NCI-H226 (cell line): ENCODE data around the gene DCDC1.

Experiments used
- DNase-seq: peaks from one replicate; pipeline ENCODE4 v3.0.0-alpha.2; 2015

The DCDC1 gene

DNA sequence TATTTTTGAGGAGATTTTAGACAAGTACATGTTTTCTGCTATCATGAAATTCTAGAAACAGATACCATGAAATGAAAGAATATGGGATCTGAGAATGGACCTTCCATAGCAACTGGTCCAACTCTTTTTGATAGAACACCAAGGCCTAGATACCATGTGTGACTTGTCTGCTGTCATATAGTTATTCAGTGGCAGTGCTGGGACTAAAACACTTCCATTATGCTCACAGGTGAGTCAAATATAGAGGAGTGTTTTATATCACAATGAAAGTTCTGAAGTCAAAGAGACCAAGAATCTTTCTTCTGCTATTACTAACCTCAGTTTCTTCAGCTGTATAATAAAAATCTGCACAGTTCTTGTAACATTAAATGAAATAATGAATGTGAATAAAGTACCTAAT is 276.9 kb downstream of the DCDC1 start:
- no peak for DNase-seq

- DNase-seq = no peak
These were observed 280.4 kb downstream of the DCDC1 start for GRCh38 chr11:31089117-31089516.

- DNase-seq = no peak
These were observed 299.9 kb downstream of the DCDC1 start for GRCh38 chr11:31069447-31070205.

- no peak for DNase-seq
These were observed 308.7 kb downstream of the DCDC1 start for GRCh38 chr11:31060880-31061279.

- no peak for DNase-seq
These were observed 310.0 kb downstream of the DCDC1 start for GRCh38 chr11:31059529-31059928.

DNA sequence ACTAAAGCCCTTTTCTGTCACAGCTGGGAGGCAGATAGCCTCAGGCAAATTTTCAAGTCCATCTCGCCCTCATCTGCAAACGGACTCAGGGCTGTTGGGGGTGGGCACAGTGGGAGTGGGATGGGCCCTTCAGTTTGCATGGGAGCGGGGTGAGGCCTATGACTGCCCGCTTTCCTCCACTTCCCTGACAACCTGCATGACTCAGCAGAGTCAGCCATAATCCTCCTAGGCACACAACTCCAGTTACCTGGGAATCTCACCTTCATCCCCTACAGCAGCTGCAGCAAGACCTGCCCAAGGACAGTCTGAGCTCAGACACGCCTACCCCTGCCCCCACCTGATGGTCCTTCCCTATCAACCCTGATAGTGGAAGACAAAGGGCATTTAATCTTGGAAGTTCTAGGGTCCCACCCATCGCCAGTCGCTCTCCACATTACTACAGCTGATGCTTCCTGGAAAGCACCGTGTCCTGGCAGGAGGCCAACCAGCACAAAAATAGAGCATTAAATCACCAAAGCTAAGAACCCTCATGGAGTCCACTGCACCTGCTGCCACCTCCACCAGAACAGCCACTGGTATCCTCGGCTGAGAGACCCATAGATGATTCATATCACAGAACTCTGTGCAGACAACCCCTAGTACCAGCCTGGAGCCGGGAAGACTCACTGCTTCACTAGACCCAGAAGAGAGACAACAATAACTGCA is 319.3 kb downstream of the DCDC1 start:
- DNase-seq = no peak

DNA sequence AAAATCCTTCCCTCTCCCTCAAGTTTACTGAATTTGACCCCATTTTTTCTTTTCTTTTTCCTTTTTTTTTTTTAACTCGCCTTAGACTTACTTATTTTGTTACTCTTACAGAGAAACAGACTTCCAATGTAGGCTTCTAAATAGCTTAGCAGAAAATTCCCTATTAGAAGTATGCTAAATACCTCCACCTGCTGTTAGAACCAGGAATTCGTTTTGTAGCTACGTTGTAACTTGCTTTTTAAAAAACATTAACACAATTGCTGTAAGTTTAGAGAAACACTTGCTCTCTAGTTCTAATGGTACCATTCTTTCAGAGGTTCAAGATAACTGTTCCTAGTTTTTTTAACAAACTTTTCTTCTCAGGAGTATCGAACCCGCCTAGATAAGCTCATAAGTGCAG is 324.2 kb downstream of the DCDC1 start:
- no peak for DNase-seq

- no peak for DNase-seq
These were observed 339.3 kb downstream of the DCDC1 start for GRCh38 chr11:31030138-31030792.

DNA sequence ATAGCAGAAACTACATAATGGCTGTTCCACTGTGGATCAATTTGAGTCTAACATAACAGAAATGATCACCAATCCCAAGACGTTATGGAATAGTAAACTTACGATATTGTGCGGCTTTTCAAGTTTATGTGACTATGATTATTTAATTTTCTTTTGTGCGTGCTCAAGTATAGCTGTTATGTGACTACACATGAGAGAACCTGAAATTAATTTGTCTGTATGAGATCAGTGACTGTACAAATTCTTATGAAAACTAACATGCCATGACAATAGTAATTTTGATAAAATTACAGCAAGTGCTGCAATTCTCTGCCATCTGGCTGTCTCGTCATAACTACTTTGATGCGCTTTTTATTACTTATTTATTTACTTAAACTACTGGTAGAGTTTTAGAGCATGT is 343.2 kb downstream of the DCDC1 start:
- no peak for DNase-seq

- DNase-seq = no peak
These were observed 347.5 kb downstream of the DCDC1 start for GRCh38 chr11:31022080-31022479.

- DNase-seq = no peak
These were observed 349.8 kb downstream of the DCDC1 start for GRCh38 chr11:31019786-31020185.

GRCh38 chr11:31005202-31005601 is 364.3 kb downstream of the DCDC1 start:
- DNase-seq = no peak

DNA sequence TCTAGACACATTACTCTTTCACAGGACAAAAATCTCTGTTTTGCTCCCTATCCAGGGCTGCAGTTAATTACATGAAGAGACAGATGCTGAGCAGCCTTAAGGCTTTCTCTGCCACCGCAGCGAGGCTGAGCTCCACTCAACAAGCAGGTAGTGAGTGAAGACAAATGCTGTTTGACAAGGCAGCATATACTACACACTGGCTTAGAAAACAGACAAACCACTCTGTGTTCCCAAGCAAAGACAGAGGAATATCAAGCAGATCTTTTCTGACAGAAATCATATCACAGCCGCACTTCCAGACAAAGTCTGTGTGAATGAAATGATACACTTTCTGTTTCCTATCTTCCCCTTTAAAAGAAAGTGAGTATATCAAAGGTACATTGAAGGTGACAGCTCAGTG is 368.1 kb downstream of the DCDC1 start:
- DNase-seq = no peak

- no peak for DNase-seq
These were observed 369.2 kb downstream of the DCDC1 start for GRCh38 chr11:31000381-31000780.

DNA sequence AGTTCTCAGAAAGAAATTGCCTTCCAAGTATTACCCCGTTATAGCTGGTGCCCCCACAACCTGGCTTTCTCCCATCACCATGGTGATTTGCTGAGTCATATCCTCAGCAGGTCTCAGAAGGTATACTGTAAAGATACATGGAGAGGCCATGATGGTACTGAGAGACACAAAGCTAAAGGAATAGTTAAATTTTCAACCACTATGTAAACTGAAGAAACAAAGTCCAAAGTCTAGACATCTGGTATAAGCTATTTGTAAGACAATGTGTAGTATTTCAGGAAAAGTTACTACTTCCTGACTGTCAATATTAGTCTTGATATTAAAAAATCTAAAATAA is 377.1 kb downstream of the DCDC1 start:
- DNase-seq = no peak

DNA sequence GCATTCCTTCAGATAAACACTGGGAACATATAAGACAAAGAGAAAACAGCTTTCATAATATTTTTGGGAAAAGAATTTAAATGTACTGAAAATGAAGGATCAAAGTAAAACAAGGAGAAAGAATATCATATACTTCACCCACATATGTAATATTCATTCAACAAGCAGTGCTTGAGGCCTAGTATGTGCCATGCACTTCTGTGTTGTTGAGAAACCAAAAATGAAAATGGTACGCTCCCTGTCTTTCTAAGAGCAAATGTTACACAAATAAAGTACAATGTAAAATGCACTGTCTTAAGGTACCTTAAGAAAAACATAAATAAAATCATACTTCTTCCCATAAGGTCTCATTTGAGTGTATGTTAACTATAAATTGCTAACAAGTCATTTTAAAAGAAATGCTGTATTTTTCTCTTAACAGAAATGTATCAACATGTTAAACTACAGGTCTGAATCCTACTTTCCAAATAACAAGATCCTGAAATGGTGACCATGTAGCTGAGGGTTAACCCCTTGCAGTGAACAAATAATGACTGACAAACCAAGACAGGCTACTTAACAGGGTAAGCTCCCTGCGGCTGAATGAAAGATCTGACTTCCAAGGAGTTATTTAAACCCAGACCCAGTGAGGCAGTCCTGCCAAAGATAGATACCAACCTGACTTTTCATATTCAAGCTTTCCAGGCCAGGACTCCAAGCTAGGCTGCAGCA is 377.6 kb downstream of the DCDC1 start:
- DNase-seq = no peak

GRCh38 chr11:30991376-30991775 is 378.2 kb downstream of the DCDC1 start:
- no peak for DNase-seq

DNA sequence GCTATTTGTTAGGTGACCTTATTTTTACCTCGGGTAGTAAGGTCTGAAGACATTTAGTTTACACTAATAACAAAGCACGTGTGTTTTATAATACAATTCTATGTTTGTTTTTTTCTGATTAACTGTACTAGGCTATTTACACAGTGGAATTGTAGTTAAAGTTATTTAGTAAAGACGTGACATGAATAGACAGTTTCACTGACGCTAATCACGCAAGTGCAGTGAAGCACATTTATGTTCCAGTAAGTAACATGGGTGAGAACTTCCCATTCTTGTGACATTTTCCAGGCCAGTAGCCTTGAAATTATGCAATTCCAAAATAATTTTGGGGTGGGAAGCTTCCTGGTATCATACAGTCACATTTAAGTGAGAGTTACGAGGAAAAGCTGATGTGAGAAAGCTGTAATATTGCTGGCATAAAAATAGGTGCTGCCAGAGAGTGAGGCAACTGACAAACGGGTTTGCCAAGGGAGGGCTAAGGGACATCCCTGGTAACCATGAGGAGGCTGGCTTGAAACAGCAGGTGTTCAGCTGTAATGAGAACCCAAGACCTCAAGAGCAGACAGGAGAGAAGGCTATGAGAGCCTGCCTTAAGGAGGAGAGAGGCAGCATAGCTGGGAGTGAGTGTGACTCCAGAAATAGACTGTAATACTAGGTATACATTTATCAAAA is 378.8 kb downstream of the DCDC1 start:
- no peak for DNase-seq

DNA sequence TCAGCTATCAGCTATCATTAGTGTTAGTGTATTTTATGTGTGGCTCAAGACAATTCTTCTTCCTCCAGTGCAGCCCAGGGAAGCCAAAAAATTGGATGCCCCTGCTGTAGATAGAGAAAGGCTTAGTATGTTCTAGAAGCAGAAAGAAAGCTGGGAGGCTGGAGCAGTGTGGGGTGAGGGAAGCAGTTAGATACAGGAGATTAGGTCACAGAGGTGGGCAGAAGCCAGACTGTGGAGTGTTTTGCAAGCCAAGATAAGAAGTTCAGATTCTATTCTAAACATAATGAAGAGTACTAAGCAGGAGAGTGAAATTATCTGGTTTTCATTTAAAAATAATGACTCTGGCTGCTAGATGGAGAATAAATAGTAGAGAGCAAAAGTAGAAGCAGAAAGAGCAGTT is 381.7 kb downstream of the DCDC1 start:
- no peak for DNase-seq

GRCh38 chr11:30985536-30985935 is 384.0 kb downstream of the DCDC1 start:
- DNase-seq = no peak

DNA sequence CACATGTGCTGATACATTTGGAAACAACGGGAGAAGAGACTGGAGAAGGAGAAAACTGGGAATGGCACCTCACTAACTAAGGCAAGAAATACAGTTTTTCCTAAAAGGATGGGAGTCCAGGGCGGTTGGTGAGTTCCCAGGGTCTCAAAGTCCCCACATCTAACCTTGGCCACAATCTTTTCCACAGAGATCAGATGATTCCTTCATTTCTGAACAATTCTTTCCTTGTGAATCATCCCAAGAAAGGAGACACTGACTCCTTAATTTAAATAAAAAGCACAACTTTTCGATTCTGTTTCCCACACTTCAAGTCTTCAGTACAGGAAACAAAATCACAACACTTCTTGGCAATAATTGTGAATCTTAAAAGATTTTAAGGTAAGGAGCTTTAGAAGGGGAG is 384.7 kb downstream of the DCDC1 start:
- no peak for DNase-seq

GRCh38 chr11:30984442-30984816 is 385.1 kb downstream of the DCDC1 start:
- no peak for DNase-seq
